K562 (cell line): ENCODE results near the gene CDT1. TPM values are rescaled to one million over a fixed set of nuclear protein-coding genes. Genes with fewer than 3 reads are reported as not detected.

Experiments
- ATAC-seq: fragments of 200-7000 bp; cut with Tn5 transposase; 3 replicates; pipeline ENCODE4 v1.9.1; 2020; ENCODE audit warnings: moderate library complexity
- BruUV-seq: library from RNA; stranded (reverse); fragments of 400-500 nt; replicated peaks from 2 replicates; lab custom pipeline; 2021; lab: Mats Ljungman, UMichigan
- CTCF ChIA-PET: fragments of 300-600 bp; formaldehyde crosslinking; extraction: SDS; loops from one replicate; lab custom pipeline; 2021; ENCODE audit warnings: low intra/inter-chr PET ratio; lab: Yijun Ruan, JAX
- POLR2A ChIA-PET: fragments of 300-600, 350-650 bp; sonication (Branson Sonifier 250); formaldehyde crosslinking; extraction: SDS; loops from one replicate; lab custom pipeline; 2021; ENCODE audit warnings: antibody characterized with exemption, inconsistent platforms; lab: Yijun Ruan, JAX
- DNase-seq, 4 experiments: peaks; one replicate each; pipeline versions ENCODE4 v3.0.0 to v3.0.0-alpha.2; 2011 to 2018; ENCODE audit warnings: low spot score in 3 of 4, mixed read lengths in 3 of 4; ENCODE audit errors: extremely low read depth in 1 of 4
- FAIRE-seq: peaks from 2 replicates; lab custom pipeline; 2011; peaks lifted over from hg19 to GRCh38; lab: Jason Lieb, UNC
- H2AFZ ChIP-seq: 2 replicates; pipeline ENCODE4 v1.6.0; 2011; ENCODE audit warnings: low read depth, low read length, control low read depth, inconsistent platforms
- H3K27ac ChIP-seq: fragments of 200-600 bp; 3 replicates; pipeline ENCODE4 v1.8.0; 2011; ENCODE audit warnings: low read depth, mild to moderate bottlenecking, control low read depth, inconsistent platforms, low read length, moderate library complexity, mixed read lengths; ENCODE audit errors: extremely low read depth
- H3K27me3 ChIP-seq, 2 experiments: fragments of 300-600 bp in 1 of 2; 2 replicates in 1 of 2; 3 replicates in 1 of 2; pipeline versions ENCODE4 v1.6.0 to v1.8.0; 2011; ENCODE audit warnings: inconsistent platforms in 2 of 2, low read length in 2 of 2, mild to moderate bottlenecking in 1 of 2, mixed read lengths in 1 of 2, moderate library complexity in 1 of 2; ENCODE audit not compliant: control insufficient read depth in 2 of 2, insufficient read depth in 2 of 2
- H3K36me3 ChIP-seq: fragments of 300-600 bp; 3 replicates; pipeline ENCODE4 v1.8.0; 2011; ENCODE audit warnings: mild to moderate bottlenecking, low read length, inconsistent platforms; ENCODE audit not compliant: control insufficient read depth, insufficient read depth
- H3K4me1 ChIP-seq, 2 experiments: fragments of 200-600 bp in 1 of 2; replicated peaks in 1 of 2; 2 replicates in 1 of 2; 3 replicates in 1 of 2; pipeline versions ENCODE4 v1.5.1 to v1.8.0; 2011; ENCODE audit warnings: inconsistent platforms in 2 of 2, low read length in 2 of 2, mild to moderate bottlenecking in 1 of 2, mixed read lengths in 1 of 2, moderate library complexity in 1 of 2; ENCODE audit not compliant: control insufficient read depth in 2 of 2, insufficient read depth in 2 of 2
- H3K4me2 ChIP-seq: 2 replicates; pipeline ENCODE4 v1.6.1; 2011; ENCODE audit warnings: low read length, control low read depth, inconsistent platforms, mixed read lengths; ENCODE audit not compliant: insufficient read depth
- H3K4me3 ChIP-seq: fragments of 200-600 bp; sonication (generic), shearing (Covaris generic); 2 replicates; pipeline ENCODE4 v1.5.1; 2016; ENCODE audit warnings: control low read depth, inconsistent platforms
- H3K79me2 ChIP-seq: fragments of 200-600 bp; 3 replicates; pipeline ENCODE4 v1.8.0; 2011; ENCODE audit warnings: low read length, inconsistent platforms; ENCODE audit not compliant: control insufficient read depth, insufficient read depth
- H3K9ac ChIP-seq, 2 experiments: 2 replicates each; pipeline versions ENCODE4 v1.6.0 to v1.6.1; 2011; ENCODE audit warnings: low read depth in 2 of 2, low read length in 2 of 2, control low read depth in 1 of 2, inconsistent platforms in 1 of 2, mild to moderate bottlenecking in 1 of 2, mixed read lengths in 1 of 2; ENCODE audit not compliant: insufficient read depth in 1 of 2
- H3K9me1 ChIP-seq: one replicate; pipeline ENCODE4 v1.6.0; 2011; ENCODE audit warnings: inconsistent platforms, mild to moderate bottlenecking, low read length, moderate library complexity; ENCODE audit not compliant: control insufficient read depth, insufficient read depth
- H3K9me3 ChIP-seq: replicated peaks from 2 replicates; pipeline ENCODE4 v1.5.1; 2011; ENCODE audit warnings: low read depth, low read length, inconsistent platforms; ENCODE audit not compliant: control insufficient read depth, insufficient read depth
- H4K20me1 ChIP-seq: replicated peaks from 2 replicates; pipeline ENCODE4 v1.6.1; 2011; ENCODE audit warnings: low read length, inconsistent platforms, mixed read lengths; ENCODE audit not compliant: control insufficient read depth, insufficient read depth
- POLR2A ChIP-seq: fragments of 450-650 bp; conservative IDR thresholded peaks from 2 replicates; pipeline ENCODE4 v1.6.1; 2016
- POLR2AphosphoS5 ChIP-seq: IDR thresholded peaks from 2 replicates; pipeline ENCODE4 v1.6.1; 2011; ENCODE audit warnings: mild to moderate bottlenecking, low read depth, low read length, moderate library complexity; ENCODE audit not compliant: control insufficient read depth, insufficient read depth
- POLR2B ChIP-seq: fragments of 450-650 bp; IDR thresholded peaks from 2 replicates; pipeline ENCODE4 v1.6.1; 2018; ENCODE audit warnings: low read depth; ENCODE audit not compliant: partially characterized antibody
- TEAD1 ChIP-seq, 2 experiments: fragments of 450-650 bp in 1 of 2; sonication (generic) in 1 of 2; formaldehyde crosslinking; IDR thresholded peaks; 2 replicates each; pipeline versions ENCODE4 v1.4.0 to v1.8.0; 2020 to 2022; ENCODE audit warnings: mild to moderate bottlenecking in 2 of 2, missing genetic modification reagents in 1 of 2
- TFAM ChIP-seq: fragments of 250-450 bp; sonication (Bioruptor Pico); conservative IDR thresholded peaks from 2 replicates; pipeline ENCODE4 v1.5.0; 2021; ENCODE audit warnings: mild to moderate bottlenecking, moderate library complexity
- WHSC1 ChIP-seq: IDR thresholded peaks from one replicate; pipeline ENCODE4 v1.6.1; 2012; ENCODE audit warnings: low read length, control low read depth, inconsistent platforms
- ZNF239 ChIP-seq: fragments of 250-450 bp; sonication (Bioruptor Pico); IDR thresholded peaks from 2 replicates; pipeline ENCODE4 v1.4.0; 2020; ENCODE audit warnings: mild to moderate bottlenecking
- WGBS: fragments of 100-300 bp; shearing (Covaris generic); methylation state at CpG from one replicate; pipeline ENCODE4 v1.1.6; 2016; ENCODE audit warnings: low coverage, mixed read lengths; ENCODE audit not compliant: insufficient coverage; ENCODE audit errors: missing lambda C conversion rate; 5-methylcytosine and 5-hydroxymethylcytosine counted together
- in situ Hi-C: fragments of 300-500 bp; cut with MboI; formaldehyde crosslinking; loops from 4 replicates; pipeline ENCODE4 v1.15.0; 2018; ENCODE audit warnings: inconsistent platforms, mixed read lengths
- intact Hi-C: fragments of 100-400 bp; cut with micrococcal nuclease; formaldehyde crosslinking; loops from 2 replicates; pipeline ENCODE4 v1.14.2; 2022
- polyA plus RNA-seq, 8 experiments: library from polyadenylated mRNA; depleted of rRNA in 4 of 8; stranded (reverse) in 5 of 8; unstranded in 3 of 8; fragments of >200 nt; fragmentation: Nextera tagmentation in 2 of 8; fragmentation: Illumina TruSeq in 1 of 8; extraction: Ambion mirVana in 2 of 8; extraction: Trizol in 1 of 8; gene quantifications; 2 replicates each; pipeline versions ENCODE4 v1.2.1 to v1.2.3, GENCODE V29; 2011 to 2014; ENCODE audit warnings: inconsistent platforms in 1 of 8, missing spikeins in 1 of 8
- total RNA-seq, 7 experiments: library from RNA; depleted of rRNA in 6 of 7; stranded (reverse); fragments of >200 nt in 6 of 7; fragmentation: Illumina TruSeq in 2 of 7; extraction: Trizol in 2 of 7; gene quantifications; 2 replicates each; pipeline versions ENCODE4 v1.2.1 to v1.2.3, GENCODE V29; 2011 to 2021; ENCODE audit warnings: low replicate concordance in 1 of 7
- TF ChIP-seq, protein P1 (sequence below): sonication (generic); formaldehyde crosslinking; IDR thresholded peaks from 2 replicates; pipeline ENCODE4 v1.8.1; 2023; ENCODE audit warnings: mild to moderate bottlenecking, missing genetic modification reagents
- TF ChIP-seq, protein P2 (sequence below): fragments of 450-650 bp; IDR thresholded peaks from 2 replicates; pipeline ENCODE4 v1.6.1; 2018; ENCODE audit not compliant: partially characterized antibody
- TF ChIP-seq, protein P3 (sequence below), 3 experiments: fragments of 200-800 bp in 1 of 3; sonication (Bioruptor generic) in 1 of 3; sonication (generic) in 1 of 3; formaldehyde crosslinking in 1 of 3; IDR thresholded peaks; 2 replicates each; pipeline versions ENCODE4 v1.6.1 to v1.8.0; 2016 to 2022; ENCODE audit warnings: mild to moderate bottlenecking in 2 of 3, missing compliant biosample characterization in 2 of 3, missing genetic modification characterization in 2 of 3, missing genetic modification reagents in 1 of 3

Gene CDT1
- total and polyA plus RNA-seq, 9 of the 15 experiments (the other 6 are each of a cell fraction or from before 2014, with no cell fraction given), result 0.92 to 178 (median 14.2) TPM

- TF ChIP-seq, protein P1, sequence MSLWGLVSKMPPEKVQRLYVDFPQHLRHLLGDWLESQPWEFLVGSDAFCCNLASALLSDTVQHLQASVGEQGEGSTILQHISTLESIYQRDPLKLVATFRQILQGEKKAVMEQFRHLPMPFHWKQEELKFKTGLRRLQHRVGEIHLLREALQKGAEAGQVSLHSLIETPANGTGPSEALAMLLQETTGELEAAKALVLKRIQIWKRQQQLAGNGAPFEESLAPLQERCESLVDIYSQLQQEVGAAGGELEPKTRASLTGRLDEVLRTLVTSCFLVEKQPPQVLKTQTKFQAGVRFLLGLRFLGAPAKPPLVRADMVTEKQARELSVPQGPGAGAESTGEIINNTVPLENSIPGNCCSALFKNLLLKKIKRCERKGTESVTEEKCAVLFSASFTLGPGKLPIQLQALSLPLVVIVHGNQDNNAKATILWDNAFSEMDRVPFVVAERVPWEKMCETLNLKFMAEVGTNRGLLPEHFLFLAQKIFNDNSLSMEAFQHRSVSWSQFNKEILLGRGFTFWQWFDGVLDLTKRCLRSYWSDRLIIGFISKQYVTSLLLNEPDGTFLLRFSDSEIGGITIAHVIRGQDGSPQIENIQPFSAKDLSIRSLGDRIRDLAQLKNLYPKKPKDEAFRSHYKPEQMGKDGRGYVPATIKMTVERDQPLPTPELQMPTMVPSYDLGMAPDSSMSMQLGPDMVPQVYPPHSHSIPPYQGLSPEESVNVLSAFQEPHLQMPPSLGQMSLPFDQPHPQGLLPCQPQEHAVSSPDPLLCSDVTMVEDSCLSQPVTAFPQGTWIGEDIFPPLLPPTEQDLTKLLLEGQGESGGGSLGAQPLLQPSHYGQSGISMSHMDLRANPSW (CRISPR knock-in tag), result no peak
These were observed 29.7 kb upstream of the CDT1 start (continued) for GRCh38 chr16:88773812-88774291.

DNA sequence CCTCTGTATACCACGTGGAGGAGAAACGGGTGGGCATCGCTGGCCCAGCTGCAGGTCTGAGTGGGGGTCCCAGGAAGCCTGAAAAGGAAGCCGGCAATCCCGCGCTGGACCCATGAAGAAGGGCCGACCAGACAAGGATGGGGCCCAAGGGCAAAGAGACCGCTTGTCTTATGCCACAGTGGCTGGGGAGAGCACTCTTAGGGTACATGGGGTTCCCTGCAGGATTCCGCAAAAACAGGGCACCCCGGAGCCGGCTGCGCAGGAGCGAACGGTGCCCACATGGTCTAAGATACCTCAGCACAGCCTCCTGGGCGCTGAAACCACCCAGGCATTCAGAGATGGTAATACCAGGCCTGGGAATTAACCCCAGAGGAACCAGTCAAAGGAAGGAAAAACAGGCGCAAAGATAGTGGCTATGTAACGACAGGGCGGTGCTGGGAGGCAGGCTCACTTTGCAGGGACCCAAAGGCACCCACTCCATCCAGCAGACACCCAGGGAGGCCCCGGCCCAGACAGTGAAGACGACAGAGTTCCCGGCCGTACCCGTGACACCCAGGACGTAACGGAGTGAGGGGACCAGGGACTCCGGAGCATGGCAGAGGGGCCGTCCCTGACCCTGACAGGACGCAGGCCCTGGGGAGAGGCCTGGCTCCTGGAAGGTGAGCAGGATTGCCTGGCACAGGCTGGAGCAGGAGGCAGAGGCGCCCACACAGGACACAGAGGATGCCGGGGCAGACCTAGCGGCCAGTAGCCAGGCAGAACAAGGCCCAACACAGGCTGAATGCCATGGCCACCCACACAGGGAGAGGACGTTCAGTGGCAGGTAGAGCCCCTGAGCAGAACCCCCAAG is 28.8 kb upstream of the CDT1 start:
- Histone ChIP-seq H3K9ac (peak overlapping the region; percentile 75 to 91), H3K4me2 (peak overlapping the region; percentile 82), H3K79me2 (peaks cover 99% of the 10 kb centered on the region), H2AFZ (no peak overlapping the region), H3K4me3 (peak overlapping the region; percentile 26; the same call in 1 of the 2 replicates), H3K27ac (peak overlapping the region; percentile 87), H3K36me3 (peaks cover 70% of the 10 kb centered on the region), H3K9me1 (no peaks in the 10 kb centered on the region), H3K4me1 (peaks cover 62 to 99% of the 10 kb centered on the region in 2 experiments), H3K9me3 (no peaks in the 10 kb centered on the region), H4K20me1 (peaks cover 3% of the 10 kb centered on the region; the same call in 1 of the 2 replicates), H3K27me3 (no peaks in the 10 kb centered on the region)
- POLR2A ChIA-PET, result interaction anchor here (0.6 to 7.2 kb wide), 11 partner anchors 7 to 882 kb away, joined by 3 to 124 read pairs (median 8); partner anchors contain the start of gene PIEZO1
- 76% methylated on average over 32 of the region's 32 CpGs for WGBS
- FAIRE-seq (no peak), DNase-seq (no peak), ATAC-seq (no peak)
- no TSS peak for BruUV-seq
- in situ Hi-C loops, result no loop called here
- CTCF ChIA-PET, result no interaction called here
- intact Hi-C loops, result loop anchor here (1.0 to 5.0 kb wide), 3 partner anchors 9 to 87 kb away; partner anchors contain the start of gene SNAI3
- TF ChIP-seq POLR2AphosphoS5, result peak; percentile 14; the same call in 1 of the 2 replicates
- TF ChIP-seq TFAM (CRISPR knock-in tag), result no peak
- no peak for TF ChIP-seq ZNF239 (CRISPR knock-in tag)
- TF ChIP-seq, protein P2, sequence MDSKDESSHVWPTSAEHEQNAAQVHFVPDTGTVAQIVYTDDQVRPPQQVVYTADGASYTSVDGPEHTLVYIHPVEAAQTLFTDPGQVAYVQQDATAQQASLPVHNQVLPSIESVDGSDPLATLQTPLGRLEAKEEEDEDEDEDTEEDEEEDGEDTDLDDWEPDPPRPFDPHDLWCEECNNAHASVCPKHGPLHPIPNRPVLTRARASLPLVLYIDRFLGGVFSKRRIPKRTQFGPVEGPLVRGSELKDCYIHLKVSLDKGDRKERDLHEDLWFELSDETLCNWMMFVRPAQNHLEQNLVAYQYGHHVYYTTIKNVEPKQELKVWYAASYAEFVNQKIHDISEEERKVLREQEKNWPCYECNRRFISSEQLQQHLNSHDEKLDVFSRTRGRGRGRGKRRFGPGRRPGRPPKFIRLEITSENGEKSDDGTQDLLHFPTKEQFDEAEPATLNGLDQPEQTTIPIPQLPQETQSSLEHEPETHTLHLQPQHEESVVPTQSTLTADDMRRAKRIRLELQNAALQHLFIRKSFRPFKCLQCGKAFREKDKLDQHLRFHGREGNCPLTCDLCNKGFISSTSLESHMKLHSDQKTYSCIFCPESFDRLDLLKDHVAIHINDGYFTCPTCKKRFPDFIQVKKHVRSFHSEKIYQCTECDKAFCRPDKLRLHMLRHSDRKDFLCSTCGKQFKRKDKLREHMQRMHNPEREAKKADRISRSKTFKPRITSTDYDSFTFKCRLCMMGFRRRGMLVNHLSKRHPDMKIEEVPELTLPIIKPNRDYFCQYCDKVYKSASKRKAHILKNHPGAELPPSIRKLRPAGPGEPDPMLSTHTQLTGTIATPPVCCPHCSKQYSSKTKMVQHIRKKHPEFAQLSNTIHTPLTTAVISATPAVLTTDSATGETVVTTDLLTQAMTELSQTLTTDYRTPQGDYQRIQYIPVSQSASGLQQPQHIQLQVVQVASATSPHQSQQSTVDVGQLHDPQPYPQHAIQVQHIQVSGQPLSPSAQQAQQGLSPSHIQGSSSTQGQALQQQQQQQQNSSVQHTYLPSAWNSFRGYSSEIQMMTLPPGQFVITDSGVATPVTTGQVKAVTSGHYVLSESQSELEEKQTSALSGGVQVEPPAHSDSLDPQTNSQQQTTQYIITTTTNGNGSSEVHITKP, result no peak
- TF ChIP-seq TEAD1 (CRISPR knock-in tag; IDR thresholded peaks at IDR 0.05), result 0 out of 4 replicates have a peak, but pooled peaks of 1 of the 2 experiments have one; percentile 28
- TF ChIP-seq, protein P3, sequence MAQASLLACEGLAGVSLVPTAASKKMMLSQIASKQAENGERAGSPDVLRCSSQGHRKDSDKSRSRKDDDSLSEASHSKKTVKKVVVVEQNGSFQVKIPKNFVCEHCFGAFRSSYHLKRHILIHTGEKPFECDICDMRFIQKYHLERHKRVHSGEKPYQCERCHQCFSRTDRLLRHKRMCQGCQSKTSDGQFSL (CRISPR knock-in tag; IDR thresholded peaks at IDR 0.05), result no peak
- TF ChIP-seq, protein P3 (tag; IDR thresholded peaks at IDR 0.05), result 0 out of 4 replicates have a peak, but pooled peaks of 1 of the 2 experiments have one; percentile 69
- peak; percentile 18; the same call in 1 of the 2 replicates for TF ChIP-seq POLR2A
- TF ChIP-seq WHSC1, result peak; percentile 83
- TF ChIP-seq POLR2B, result peak; percentile 29
